RWPE1 (cell line): ENCODE results near the gene MANBA.

Source experiments
- CTCF ChIA-PET: fragments of 350-600 bp; sonication (Branson Sonifier 250); formaldehyde crosslinking; extraction: SDS; loops from one replicate; lab custom pipeline; 2021; lab: Yijun Ruan, JAX
- POLR2A ChIA-PET: fragments of 400-600 bp; formaldehyde crosslinking; extraction: SDS; loops from one replicate; lab custom pipeline; 2020; ENCODE audit warnings: antibody characterized with exemption; ENCODE audit not compliant: low non-redundant PET; lab: Yijun Ruan, JAX
- DNase-seq: peaks from one replicate; pipeline ENCODE4 v3.0.0; 2012; ENCODE audit warnings: low spot score
- H3K27ac ChIP-seq: fragments of 450-650 bp; 2 replicates; pipeline ENCODE4 v1.5.1; 2017
- CTCF ChIP-seq: fragments of 450-650 bp; conservative IDR thresholded peaks from 2 replicates; pipeline ENCODE4 v1.5.1; 2017; ENCODE audit warnings: low read depth, mild to moderate bottlenecking

Gene MANBA

GRCh38 chr4:102584091-102584490 lies 176.7 kb downstream of the MANBA start:
- POLR2A ChIA-PET, result no interaction called here
- no peak overlapping the region for H3K27ac ChIP-seq
- CTCF ChIA-PET, result no interaction called here

More at GRCh38 chr4:102584091-102584490, 176.7 kb downstream of the MANBA start:
- TF ChIP-seq CTCF, result no peak
- no peak for DNase-seq
